HG03571 (cell line): ENCODE measurements around the gene CENPM.

Experiments used
- ATAC-seq: cut with Tn5 transposase; IDR thresholded peaks from one replicate; pipeline ENCODE4 v1.9.1; 2021; ENCODE audit not compliant: unreplicated experiment

The CENPM gene

GRCh38 chr22:41915035-41915785, 31.7 kb downstream of the CENPM start, which contains the start of gene SHISA8:
SHISA8 (minus strand) TSS chr22:41915074; CDS start chr22:41914667, 407 bp downstream.
- no peak for ATAC-seq

- no peak for ATAC-seq
These were observed 32.3 kb downstream of the CENPM start for GRCh38 chr22:41914611-41915034.

- no peak for ATAC-seq
These were observed 33.0 kb downstream of the CENPM start for GRCh38 chr22:41913842-41914534.

- no peak for ATAC-seq
These were observed 33.8 kb downstream of the CENPM start for GRCh38 chr22:41913040-41913719.

- no peak for ATAC-seq
These were observed 34.5 kb downstream of the CENPM start for GRCh38 chr22:41912338-41913039.

GRCh38 chr22:41911001-41911611, 35.8 kb downstream of the CENPM start:
- ATAC-seq, result no peak

- no peak for ATAC-seq
These were observed 36.6 kb downstream of the CENPM start for GRCh38 chr22:41910050-41911000.

- no peak for ATAC-seq
These were observed 37.5 kb downstream of the CENPM start for GRCh38 chr22:41909310-41910049.

GRCh38 chr22:41908411-41909309, 38.3 kb downstream of the CENPM start:
- ATAC-seq, result no peak

GRCh38 chr22:41907436-41908401, 39.2 kb downstream of the CENPM start:
- no peak for ATAC-seq

- ATAC-seq, result no peak
These were observed 40.1 kb downstream of the CENPM start for GRCh38 chr22:41906822-41907221.

- ATAC-seq, result no peak
These were observed 41.3 kb downstream of the CENPM start for GRCh38 chr22:41905411-41906202.

GRCh38 chr22:41904450-41905410, 42.2 kb downstream of the CENPM start:
- ATAC-seq, result no peak

GRCh38 chr22:41902932-41903421, 44.0 kb downstream of the CENPM start:
- no peak for ATAC-seq

GRCh38 chr22:41902016-41902415, 44.9 kb downstream of the CENPM start:
- ATAC-seq, result no peak
